AG04449 (cell line): ENCODE measurements around the gene PUS3.

Experiments used
- CTCF ChIA-PET: fragments of 350-600 bp; formaldehyde crosslinking; extraction: SDS; loops from one replicate; lab custom pipeline; 2021; ENCODE audit warnings: antibody characterized with exemption; lab: Yijun Ruan, JAX
- POLR2A ChIA-PET: fragments of 400-600, 350-600 bp; formaldehyde crosslinking; extraction: SDS; loops from one replicate; lab custom pipeline; 2020; ENCODE audit warnings: antibody characterized with exemption, inconsistent platforms; lab: Yijun Ruan, JAX
- DNase-seq: peaks from one replicate; pipeline ENCODE4 v3.0.0-alpha.2; 2010; ENCODE audit warnings: low read depth, low spot score
- H3K4me3 ChIP-seq: 2 replicates; pipeline ENCODE4 v1.5.1; 2011; ENCODE audit warnings: low read depth, mild to moderate bottlenecking, control low read depth, low read length
- TF ChIP-seq, protein P1 (sequence below): IDR thresholded peaks from one replicate; pipeline ENCODE4 v1.5.1; 2011; ENCODE audit warnings: mild to moderate bottlenecking, moderate library complexity, low read length, control low read depth, inconsistent platforms; ENCODE audit not compliant: insufficient read depth; ENCODE audit errors: missing control alignments

PUS3 gene

GRCh38 chr11:125941267-125941618, 38.2 kb upstream of the PUS3 start:
- ChIA-PET CTCF (interaction anchor here (0.9 to 8.8 kb wide), 7 partner anchors 11 to 253 kb away, joined by 3 to 109 read pairs (median 6); no protein-coding TSS in a partner anchor), POLR2A (no interaction called here)
- no peak for DNase-seq
- no peak overlapping the region for H3K4me3 ChIP-seq
- TF ChIP-seq, protein P1, sequence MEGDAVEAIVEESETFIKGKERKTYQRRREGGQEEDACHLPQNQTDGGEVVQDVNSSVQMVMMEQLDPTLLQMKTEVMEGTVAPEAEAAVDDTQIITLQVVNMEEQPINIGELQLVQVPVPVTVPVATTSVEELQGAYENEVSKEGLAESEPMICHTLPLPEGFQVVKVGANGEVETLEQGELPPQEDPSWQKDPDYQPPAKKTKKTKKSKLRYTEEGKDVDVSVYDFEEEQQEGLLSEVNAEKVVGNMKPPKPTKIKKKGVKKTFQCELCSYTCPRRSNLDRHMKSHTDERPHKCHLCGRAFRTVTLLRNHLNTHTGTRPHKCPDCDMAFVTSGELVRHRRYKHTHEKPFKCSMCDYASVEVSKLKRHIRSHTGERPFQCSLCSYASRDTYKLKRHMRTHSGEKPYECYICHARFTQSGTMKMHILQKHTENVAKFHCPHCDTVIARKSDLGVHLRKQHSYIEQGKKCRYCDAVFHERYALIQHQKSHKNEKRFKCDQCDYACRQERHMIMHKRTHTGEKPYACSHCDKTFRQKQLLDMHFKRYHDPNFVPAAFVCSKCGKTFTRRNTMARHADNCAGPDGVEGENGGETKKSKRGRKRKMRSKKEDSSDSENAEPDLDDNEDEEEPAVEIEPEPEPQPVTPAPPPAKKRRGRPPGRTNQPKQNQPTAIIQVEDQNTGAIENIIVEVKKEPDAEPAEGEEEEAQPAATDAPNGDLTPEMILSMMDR = no peak

DNA sequence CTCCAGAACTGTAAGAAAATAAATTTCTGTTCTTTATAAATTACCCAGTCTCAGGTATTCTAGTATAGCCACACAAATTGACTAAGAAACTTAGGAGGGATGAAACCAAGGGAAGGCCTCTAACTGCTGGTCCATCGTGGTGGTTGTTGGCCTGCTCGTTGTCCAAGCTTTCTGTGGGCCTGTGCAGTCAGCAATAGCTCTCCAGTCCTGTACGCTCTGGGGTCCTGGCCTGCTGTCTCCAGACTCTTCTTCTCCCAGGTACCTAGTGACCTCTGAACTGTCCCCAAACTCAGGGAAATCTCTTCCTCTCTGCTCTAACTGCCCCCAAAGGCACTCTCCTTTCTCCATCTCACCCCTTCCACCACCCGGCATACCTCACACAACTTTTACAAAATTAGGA, 37.1 kb upstream of the PUS3 start:
- TF ChIP-seq, protein P1 = no peak
- ChIA-PET CTCF (interaction anchor here (0.7 to 8.8 kb wide), 7 partner anchors 9 to 376 kb away, joined by 3 to 109 read pairs (median 5); no protein-coding TSS in a partner anchor), POLR2A (no interaction called here)
- H3K4me3 ChIP-seq = no peak overlapping the region
- DNase-seq = no peak

GRCh38 chr11:125939081-125939521, 36.1 kb upstream of the PUS3 start:
- ChIA-PET POLR2A (no interaction called here), CTCF (interaction anchor here (1.7 to 8.8 kb wide), 3 partner anchors 9 to 255 kb away, joined by 4 to 109 read pairs (median 49); no protein-coding TSS in a partner anchor)
- no peak for DNase-seq
- no peak overlapping the region for H3K4me3 ChIP-seq
- TF ChIP-seq, protein P1 = no peak

- TF ChIP-seq, protein P1 = no peak
- no peak for DNase-seq
- ChIA-PET CTCF (interaction anchor here (0.7 to 8.8 kb wide), 4 partner anchors 8 to 256 kb away, joined by 4 to 109 read pairs (median 26); no protein-coding TSS in a partner anchor), POLR2A (no interaction called here)
- H3K4me3 ChIP-seq = no peak overlapping the region
Observed at GRCh38 chr11:125938418-125938817, 35.4 kb upstream of the PUS3 start.

DNA sequence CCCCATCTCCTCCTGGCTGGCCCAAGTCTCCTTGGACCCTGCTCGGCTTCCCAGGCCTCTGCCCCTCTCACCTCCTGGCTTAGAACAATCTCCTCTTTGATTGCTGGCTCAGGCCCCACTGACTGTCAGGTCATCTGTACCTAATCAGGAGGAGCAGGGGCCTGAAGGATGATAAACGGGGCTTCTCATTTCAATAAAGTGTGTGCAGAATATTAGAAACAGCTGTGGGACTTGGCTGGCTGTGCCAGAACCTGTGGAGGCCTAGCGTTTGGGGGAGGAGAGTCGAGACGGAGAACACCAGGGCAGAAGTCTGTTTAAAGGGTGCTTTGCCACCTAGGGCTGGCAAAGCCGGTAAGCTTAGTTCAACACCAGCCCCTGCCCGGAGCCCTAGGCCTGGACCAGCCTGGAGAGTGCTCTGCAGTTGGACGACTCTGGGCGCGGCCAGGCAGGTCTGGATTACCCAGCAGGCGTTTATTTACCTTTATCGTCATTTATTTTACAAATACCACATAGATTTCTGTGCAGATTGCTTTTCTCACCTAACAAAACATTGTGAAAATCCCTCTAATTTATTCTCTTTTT, 32.7 kb upstream of the PUS3 start:
- TF ChIP-seq, protein P1 = no peak
- DNase-seq = no peak
- H3K4me3 ChIP-seq = no peak overlapping the region
- ChIA-PET POLR2A (no interaction called here), CTCF (interaction anchor here (2.0 to 2.7 kb wide), 2 partner anchors 14 to 258 kb away, joined by 8 to 10 read pairs; no protein-coding TSS in a partner anchor)

DNA sequence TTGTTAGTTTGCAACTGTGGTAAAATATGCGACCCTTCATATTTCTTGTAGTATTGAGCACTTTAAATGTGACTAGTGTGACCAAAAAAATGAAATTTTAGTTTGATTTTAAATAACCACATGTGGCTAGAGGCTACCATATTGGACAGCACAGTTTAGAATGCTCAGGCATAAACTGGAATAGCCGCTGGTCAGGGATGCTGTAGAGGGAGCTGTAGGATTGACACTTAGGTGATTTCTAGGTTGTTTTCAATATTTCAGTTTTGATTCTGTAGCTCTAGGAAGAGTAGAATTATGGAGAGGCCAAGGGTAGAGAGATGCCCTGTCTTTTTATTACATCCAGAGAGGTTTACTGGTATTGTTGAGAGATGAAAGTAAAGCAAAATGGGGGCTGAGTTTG, 32.0 kb upstream of the PUS3 start:
- no peak overlapping the region for H3K4me3 ChIP-seq
- ChIA-PET CTCF (interaction anchor here (2.7 kb wide), 1 partner anchor 259 kb away, joined by 10 read pairs; no protein-coding TSS in a partner anchor), POLR2A (no interaction called here)
- TF ChIP-seq, protein P1 = no peak
- no peak for DNase-seq
